HG03135 (cell line): ENCODE measurements around the gene NPAS3.

Experiments
- ATAC-seq: cut with Tn5 transposase; IDR thresholded peaks from one replicate; pipeline ENCODE4 v1.9.1; 2021; ENCODE audit warnings: mild to moderate bottlenecking, moderate library complexity; ENCODE audit not compliant: unreplicated experiment

The NPAS3 gene

DNA sequence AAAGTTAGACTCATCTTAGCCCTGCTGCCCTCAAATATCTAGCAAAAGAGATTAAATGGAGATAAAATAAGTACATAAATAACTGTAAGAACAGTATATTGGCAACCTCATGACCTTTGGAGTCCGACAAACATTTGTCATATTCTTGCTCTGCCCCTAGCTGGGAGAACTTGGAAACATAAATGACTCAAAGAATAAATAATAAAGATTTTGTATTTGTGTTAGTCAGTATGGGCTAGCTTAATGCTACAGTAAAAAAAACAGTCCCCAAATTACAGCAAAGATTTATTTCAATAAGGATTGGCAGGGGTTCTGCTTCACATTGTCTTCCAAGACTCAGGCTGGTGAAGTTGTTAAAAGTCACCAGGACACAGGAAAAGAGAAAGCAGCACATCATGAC lies 791.5 kb downstream of the NPAS3 start:
- no peak for ATAC-seq

DNA sequence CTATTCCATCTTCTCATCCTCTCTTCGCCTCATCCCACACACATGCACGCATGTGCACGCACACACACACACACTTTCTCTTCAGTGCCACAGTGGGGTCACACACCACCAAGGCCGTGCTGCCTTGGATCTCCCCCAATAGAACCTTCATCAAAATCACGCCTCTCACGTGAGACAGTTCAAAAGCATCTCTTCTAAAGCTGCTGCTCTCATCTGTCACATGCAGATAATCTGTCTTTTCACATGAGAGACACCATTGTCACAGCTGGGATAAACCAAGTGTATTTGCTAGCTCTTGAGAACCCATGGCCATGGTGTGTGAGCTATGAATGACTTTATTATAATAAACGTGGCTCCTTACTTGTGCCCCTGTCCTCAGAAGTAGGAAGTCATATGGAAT lies 793.5 kb downstream of the NPAS3 start:
- ATAC-seq, result no peak

DNA sequence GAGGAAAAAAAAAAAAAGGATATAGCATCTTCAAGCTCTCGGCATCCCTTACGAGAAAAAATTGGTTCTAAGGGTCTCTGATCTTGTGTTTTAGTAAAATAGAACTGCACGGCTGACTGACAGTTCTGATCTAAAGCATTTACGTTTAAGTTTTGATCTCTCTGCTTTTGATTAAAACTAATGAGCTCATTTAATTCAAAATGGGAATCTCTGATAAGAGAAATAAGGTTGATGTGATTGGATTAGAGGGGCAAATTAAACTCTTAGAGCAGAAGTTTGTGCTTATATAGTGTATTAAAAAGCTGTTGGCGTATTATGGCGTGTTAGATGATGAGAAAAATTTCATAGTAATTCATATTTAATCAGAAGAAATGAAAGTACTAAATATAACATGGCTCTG lies 794.6 kb downstream of the NPAS3 start:
- ATAC-seq, result no peak

DNA sequence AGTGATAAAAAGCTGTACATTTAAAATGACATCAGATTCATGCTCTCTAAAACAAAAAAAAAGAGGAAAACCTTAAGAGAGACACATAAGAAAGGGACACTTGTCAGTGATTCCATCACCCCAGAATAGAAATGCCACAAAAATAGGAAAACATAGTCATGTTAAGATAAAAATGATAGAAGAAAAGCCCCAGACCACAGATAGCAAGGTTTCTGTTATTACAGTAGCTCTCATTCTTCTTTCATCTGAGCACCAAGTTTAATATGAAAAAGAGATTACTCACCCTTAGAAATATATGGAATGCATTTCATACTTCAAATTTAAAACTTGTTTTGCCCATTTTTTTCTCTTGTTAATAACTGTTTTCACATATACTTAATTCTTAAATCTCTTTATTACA lies 795.0 kb downstream of the NPAS3 start:
- no peak for ATAC-seq

DNA sequence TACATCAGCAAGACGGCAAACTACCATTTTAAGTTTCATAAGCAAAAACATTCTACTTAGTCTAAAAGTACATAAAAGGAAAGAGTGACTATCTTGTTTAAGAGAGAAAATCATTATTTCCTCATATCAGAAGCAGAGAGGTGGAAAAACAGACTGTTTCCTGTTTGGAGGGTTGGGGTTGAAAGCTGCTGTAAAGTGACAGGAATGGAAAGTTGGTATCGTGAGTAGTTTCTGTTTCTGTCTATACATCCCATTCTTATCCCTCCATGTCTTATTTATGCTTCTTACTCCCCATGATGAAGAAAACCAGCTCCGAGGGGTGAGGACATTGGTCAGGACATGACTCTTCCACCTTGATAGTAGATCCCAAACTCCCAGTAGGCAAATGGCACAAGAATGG lies 795.7 kb downstream of the NPAS3 start:
- ATAC-seq, result no peak

DNA sequence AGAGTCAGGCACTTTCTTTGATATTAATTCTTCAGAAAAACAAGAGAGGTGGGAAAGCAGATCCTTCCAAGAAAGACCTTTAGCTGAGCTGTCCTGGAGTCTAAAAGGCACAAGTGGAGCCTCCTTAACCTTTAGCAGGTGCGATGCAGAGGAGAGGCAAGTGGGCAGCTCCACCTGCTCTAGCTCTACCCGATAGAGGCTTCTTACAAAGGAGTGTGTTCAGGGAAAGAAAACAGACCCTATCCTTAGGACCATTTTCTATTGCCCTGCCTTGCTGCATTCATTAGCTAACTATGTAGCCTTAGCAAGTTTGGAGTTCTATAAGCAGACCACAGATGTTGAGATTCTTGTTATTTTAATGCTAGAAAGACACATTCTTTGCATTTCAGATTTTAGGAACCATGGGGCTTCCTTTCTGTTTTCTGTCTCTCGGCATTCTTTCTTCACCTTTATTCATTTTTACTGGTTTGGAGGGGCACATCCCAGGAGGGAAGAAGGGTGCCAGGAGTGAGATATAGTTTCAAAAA lies 797.7 kb downstream of the NPAS3 start:
- ATAC-seq, result no peak

DNA sequence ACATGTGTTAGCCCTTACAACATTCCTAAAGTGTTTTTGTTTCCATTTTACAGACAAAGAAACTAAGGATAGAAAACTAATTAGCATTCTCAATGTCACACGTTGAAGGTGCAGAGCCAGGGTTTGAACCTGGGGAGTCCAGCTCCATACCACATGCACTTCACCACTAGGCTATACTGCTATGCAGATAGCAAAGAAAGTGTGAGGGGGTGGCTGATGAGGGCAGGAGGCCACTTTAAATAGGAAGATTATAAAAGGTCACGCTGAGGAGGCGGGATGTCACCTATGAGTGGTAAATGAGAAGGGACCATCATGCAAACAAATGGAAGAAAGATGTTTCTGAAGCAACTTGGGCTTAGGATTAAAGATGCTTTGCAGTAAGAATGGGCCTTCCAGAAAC lies 798.3 kb downstream of the NPAS3 start:
- no peak for ATAC-seq

DNA sequence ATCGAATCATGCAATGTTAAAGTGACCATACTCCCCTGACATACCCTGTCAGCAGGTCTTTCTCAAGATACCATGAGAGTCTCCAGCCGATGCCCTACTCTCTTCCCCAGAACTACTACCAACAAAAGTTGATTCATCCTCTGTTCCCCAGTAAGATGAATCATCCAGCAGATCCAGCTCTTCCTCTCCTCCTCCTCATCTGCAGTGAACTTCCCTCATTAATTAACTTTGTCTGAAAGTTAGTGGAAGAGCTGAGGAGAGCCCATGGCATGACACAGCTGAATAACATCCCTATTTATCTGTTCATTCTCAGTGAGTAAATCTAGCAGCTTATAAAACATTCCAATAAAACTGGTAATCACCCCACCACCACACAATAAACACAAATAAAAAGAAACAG lies 798.8 kb downstream of the NPAS3 start:
- ATAC-seq, result no peak

DNA sequence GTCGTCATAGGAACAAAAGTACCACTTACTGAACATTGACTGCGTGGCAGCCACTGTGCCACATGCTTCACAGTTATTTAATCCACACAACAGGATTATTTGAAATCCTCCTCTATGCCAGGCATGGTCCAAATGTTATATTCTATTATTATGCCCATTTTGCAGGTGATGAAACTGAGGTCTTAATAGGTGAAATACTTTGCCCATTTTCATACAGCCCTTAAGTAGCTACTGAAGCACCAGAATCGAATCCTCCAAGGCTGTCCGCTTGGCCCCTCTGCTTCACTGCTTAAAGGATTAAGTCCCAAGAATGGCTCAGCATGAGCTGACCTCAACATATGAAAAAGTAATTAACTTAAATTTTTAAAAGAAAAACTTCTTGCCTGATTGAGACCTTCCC lies 799.4 kb downstream of the NPAS3 start:
- no peak for ATAC-seq

DNA sequence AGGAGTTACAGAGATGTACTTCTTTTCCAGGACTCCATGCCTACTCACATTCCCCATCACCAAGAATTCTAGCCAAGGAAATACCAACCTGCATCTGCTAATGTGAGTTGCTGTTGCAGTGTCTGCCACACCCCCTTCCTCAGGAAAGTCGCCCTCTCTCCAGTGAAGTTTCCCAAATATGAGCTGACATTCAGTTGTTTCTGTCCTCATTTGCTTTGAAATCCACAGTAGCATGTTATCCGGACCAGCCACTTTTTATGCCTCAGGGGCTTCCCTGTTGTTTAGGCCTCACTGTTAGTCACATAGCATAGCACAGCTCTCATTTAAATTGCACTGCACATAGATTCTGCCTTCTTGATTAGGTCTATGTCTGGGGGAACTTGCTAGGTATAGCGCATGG lies 799.8 kb downstream of the NPAS3 start:
- no peak for ATAC-seq

DNA sequence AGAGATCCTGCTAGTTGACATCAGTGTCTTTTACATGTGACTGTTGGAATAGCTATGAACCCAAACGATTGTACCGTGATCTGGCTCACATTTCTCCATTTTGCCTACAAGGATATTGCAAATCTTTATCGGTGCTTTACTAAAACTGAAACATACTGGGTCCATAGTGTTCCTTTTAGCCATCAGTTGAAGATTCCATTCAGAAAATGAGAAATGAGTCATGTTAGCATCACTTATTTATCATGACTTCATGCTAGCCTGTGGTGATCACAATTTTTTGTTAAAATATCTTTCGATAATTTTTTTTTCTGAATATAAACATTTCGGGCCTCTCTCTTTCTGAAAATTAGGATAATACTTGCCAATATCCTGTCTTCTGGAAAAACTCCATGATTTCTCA lies 801.9 kb downstream of the NPAS3 start:
- ATAC-seq, result no peak

DNA sequence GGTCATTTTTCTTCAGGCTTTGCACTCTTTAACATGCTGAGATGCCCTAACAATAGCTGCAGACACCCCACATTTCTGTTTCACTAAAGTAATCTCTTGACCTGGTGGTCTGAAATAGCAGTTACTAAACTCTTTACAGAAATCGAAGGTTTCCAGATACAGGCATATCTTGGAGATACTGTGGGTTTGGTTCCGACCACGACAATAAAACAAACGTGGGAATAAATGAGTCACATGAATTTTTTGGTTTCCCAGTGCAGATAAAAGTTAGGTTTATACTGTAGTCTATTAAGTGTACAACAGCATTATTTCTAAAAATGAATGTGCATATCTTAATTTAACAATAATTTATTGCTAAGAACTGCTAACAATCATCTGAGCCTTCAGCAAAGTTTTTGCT lies 803.5 kb downstream of the NPAS3 start:
- no peak for ATAC-seq

DNA sequence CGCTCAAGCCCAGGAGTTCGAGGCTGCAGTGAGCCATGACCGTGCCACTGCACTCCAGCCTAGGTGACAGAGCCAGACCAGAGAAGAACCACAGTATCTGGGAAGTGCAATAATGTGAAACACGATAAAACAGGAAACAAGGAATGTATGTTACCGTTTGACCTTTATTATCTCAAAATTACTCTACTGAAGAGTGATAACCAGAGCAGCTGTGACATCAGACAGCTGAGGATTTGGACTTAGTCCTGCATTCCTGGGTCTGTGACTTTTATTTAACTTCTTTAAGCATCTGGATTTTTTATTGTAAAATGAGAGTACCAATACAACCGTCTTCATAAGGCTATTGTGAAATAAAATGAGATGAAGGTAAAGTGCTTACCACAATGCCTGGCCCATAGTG lies 806.5 kb downstream of the NPAS3 start:
- ATAC-seq, result no peak

DNA sequence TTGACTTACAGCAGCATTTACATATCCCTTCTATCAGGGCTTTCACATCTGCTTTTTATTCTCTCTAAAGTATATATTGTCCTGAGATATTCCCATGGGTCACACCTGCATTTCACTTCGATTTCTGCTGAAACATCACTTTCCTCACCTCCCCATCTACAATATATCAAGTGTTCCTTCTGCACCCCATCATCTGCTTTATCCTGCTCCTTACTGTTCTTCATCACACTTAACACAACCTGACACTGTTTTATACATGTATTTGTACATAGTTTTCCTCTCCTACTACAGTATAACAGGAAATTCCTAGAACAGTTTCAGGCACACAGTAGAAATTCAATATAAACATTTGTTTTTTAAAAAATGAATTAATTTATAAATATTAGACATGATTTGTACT lies 809.1 kb downstream of the NPAS3 start:
- ATAC-seq, result no peak

DNA sequence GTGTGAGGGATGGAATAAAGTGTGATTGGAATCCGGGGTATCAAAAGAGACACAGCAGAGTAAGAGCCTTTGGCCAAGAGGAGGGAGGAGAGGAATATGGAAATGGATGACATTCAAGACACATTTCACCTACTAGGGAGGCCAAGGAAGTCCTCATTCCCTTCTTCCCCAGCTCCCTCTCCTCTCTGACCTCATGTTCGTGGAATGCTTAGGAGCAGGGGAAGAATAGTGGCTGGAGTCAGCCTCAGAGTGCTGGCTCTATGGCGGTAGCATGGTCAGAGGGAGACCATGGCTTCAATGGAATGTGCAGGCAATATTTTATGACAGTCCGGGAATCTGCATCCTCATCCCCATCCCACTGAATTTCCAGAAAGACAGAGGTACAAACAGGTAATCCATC lies 815.6 kb downstream of the NPAS3 start:
- ATAC-seq, result no peak

DNA sequence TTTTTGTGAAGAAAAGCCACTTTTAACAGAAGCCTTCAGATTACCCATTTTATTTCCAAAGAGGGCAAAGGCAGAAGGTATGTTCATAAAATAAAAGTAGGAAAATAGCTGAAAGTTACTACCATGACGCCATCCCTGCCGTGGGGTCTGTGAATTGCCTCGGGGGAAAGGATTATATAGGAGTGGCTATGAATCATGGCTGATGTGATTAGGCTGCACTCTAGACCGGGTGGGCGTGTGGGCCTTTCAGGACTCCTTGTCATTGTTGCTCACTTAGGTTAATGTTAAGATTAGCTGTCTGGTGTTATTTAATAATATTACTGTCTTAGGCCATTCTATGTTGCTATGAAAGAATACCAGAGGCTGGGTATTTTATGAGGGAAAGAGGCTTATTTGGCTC lies 816.7 kb downstream of the NPAS3 start:
- ATAC-seq, result no peak

DNA sequence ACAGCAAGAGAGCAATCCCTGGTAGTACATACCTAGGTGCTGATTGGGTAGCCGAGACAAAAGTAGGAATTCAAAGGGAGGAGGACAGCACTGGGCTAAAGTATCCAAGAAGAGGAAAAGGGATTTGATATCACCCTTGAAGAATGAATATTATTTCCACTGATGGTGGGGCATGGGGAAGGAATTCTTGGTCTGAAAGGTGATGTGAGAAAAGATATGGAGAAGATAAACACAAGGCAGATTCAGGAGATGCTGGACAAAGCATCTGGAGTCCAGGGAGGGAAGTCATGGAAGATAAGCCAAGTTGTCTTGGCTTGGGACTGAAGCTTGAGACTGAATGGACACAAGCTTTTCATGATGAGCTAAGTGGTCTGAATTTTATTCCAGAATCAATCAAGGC lies 818.2 kb downstream of the NPAS3 start:
- no peak for ATAC-seq

DNA sequence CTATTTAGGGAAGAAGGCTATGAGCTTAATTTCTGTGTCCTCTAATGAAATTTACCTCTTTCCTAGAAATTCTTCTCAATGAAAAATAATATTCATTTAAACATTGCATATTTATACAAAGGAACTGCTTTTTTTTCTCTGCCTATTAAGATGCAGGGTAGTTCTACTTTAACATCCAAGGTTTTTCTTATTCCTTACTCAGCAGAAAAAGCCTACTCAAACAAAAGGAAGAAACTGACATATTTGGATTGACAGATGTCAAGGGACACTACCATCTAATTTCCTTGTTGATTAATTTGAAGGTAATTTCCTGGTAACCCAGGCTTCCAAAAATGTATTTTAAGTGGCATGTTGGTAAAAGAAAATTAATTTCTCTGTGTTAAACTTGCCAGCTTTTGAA lies 819.9 kb downstream of the NPAS3 start:
- no peak for ATAC-seq

DNA sequence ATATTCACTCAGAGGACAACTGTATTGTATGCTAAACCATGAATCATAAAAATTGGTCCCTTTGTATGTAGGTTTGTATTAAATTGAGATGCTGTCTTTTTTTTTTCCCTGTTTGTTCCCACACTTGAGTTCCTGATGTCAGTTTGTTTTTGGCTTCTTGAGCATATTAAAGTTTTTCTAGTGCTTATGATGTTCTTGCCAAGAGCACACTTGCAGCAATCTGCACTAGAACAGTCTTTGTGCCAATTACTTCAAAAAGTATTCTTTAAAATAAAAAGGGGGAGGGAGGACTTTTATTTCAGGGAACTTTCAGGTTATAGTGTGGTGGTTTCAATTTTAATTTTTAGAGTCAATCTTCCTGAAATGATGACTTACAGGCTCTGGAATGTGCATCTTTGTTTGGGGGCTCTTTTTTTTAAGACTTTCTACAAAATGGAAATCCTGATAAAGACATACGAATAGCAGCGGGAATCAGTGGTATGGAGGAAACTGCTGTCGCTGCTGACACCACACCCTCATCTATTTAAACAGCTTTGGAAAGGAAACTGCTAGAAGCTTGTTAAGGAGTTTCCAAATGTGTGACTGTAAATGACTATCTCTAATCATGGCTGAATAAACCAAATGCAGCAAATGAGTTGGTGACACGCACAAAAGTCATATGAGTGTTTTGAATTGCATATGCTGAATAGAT lies 823.6 kb downstream of the NPAS3 start:
- no peak for ATAC-seq

DNA sequence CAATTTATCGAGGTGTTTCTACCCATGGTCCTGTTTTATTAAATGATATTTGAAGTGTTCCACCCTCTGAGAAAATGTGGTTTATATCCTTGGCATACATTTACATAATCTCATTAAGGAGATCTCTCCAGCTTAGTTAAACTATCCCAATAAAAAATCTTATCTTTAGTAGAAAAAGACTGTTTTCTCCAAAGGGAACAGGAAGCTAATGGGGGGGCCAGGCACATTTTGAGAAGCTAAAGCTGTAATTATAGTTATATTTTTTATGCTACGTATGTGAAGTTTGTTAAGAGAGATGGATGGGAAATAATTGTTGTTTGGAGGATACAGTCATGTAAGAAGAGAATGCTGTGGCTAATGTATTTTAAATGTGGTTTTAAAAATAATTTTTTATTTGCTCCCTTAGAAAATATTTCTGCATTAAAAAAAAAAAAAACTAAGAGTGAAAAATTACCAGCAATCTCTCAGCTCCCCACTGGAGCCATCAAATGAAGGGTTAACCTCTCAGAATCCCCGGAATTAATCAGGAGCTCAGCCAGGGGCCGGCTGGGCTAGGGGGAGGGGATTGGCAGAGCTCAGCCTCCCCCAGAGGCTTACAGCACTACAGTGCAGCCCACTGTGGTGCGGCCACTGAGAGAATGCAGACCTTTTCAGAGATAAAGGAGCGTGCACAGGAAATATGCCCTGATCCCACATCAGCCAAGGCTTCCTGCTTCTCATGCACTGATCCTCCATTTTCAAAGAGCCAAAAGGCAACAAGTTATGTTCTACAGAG lies 826.4 kb downstream of the NPAS3 start:
- no peak for ATAC-seq

DNA sequence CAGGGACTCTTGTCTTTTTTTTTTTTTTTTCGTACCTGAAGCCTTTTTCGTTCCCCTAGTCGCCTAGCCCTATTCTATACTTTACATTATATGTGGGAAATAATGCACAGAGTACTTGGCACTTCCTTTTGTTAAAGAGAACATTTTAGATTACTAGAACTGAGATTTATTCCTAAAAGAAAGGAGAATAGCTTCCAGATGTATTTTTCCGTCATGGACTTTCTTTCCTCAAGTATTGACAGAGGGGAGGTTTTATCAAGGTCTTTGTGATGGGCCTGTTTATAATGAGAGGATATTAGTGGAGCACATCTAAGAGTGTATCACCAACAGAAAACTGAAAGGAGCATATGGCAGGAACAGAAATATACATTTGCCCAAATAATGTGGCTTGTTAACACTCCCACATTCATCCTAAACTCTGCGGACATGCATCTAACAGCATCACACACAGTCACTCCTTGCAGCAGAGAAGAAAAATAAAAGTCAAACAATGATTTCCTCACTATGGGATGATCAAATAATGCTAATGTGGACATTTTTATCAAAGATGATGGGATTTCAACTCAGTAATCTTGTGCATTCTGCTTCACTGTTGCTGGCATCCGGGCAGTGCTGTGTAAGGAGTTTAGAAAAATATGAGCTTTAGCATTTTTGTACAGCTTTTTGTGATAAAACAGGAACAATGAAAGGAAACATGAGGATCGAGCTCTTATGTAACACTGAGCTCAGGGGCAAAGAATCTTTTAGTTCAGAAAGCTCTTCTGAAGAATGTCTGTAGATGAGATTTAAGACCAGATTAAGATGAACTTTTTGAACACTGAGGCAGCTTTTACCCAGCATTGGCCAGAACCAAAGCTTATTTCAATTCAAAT lies 829.1 kb downstream of the NPAS3 start:
- no peak for ATAC-seq

DNA sequence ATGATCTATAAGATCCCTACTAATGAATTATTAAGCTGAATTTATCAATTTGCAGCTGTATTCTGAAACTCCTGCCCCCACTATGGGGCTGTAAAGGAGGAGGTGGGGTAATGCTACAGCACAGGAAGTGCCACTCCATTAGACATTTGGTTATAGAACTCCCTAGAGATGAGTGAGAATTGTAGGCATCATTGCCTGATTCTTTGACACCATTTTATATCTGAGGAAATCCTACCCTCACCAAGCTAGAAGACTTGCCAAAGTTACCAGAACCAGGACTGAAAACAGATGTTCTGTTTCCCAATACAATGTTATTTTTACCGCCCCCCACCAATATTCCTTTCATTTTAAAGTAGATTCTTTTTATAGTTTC lies 829.8 kb downstream of the NPAS3 start:
- no peak for ATAC-seq
